ENCODE results near the gene NUDT1. TPM values are rescaled to one million over a fixed set of nuclear protein-coding genes. Genes with fewer than 3 reads are reported as not detected.

Gene NUDT1
- total RNA-seq, 2 donors from 2014 or later, result 12.2 to 14.2 TPM

- H3K9me3 ChIP-seq, result no peaks in the 10 kb centered on the region
- no peak overlapping the region for H3K27ac ChIP-seq
- peaks cover 0 to 4% of the 10 kb centered on the region in 2 donors for H3K4me1 ChIP-seq
- H3K27me3 ChIP-seq, result no peaks in the 10 kb centered on the region
- H3K4me3 ChIP-seq, result no peak overlapping the region
- no peak for DNase-seq (ENCODE audit: low spot score)
- H3K36me3 ChIP-seq, result peaks cover 23% of the 10 kb centered on the region
- TF ChIP-seq, protein P1, sequence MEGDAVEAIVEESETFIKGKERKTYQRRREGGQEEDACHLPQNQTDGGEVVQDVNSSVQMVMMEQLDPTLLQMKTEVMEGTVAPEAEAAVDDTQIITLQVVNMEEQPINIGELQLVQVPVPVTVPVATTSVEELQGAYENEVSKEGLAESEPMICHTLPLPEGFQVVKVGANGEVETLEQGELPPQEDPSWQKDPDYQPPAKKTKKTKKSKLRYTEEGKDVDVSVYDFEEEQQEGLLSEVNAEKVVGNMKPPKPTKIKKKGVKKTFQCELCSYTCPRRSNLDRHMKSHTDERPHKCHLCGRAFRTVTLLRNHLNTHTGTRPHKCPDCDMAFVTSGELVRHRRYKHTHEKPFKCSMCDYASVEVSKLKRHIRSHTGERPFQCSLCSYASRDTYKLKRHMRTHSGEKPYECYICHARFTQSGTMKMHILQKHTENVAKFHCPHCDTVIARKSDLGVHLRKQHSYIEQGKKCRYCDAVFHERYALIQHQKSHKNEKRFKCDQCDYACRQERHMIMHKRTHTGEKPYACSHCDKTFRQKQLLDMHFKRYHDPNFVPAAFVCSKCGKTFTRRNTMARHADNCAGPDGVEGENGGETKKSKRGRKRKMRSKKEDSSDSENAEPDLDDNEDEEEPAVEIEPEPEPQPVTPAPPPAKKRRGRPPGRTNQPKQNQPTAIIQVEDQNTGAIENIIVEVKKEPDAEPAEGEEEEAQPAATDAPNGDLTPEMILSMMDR (IDR thresholded peaks at IDR 0.05), result no peak
Measured at GRCh38 chr7:2271273-2272026, 29.4 kb downstream of the NUDT1 start.

DNA sequence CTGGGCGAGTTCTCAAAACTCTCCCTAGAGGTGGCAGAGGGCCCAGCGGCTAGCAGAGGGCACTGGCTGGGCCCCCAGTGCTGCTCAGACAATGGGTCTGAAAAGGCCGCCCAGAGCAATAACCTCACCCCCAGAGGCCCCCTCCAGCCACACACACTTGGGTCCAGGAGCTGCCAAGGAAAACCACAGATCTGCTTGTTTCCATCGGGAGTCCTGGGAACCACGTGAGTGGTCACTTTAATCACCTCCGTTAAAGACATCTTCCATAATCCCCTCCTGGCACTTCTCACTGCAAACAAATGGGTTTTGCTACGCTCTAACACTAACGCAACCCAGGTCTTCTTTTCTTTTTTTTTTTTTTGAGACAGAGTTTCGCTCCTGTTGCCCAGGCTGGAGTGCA, 30.0 kb downstream of the NUDT1 start:
- no peak overlapping the region for H3K27ac ChIP-seq
- H3K4me3 ChIP-seq, result no peak overlapping the region
- TF ChIP-seq, protein P1 (IDR thresholded peaks at IDR 0.05), result no peak
- no peaks in the 10 kb centered on the region for H3K9me3 ChIP-seq
- peaks cover 25% of the 10 kb centered on the region for H3K36me3 ChIP-seq
- H3K4me1 ChIP-seq, result peaks cover 0 to 4% of the 10 kb centered on the region in 2 donors
- DNase-seq (ENCODE audit: low spot score), result no peak
- H3K27me3 ChIP-seq, result no peaks in the 10 kb centered on the region

GRCh38 chr7:2273866-2274265, 31.8 kb downstream of the NUDT1 start:
- Histone ChIP-seq H3K36me3 (peaks cover 29% of the 10 kb centered on the region), H3K4me3 (no peak overlapping the region), H3K9me3 (no peaks in the 10 kb centered on the region), H3K27ac (no peak overlapping the region), H3K27me3 (no peaks in the 10 kb centered on the region), H3K4me1 (peaks cover 0 to 4% of the 10 kb centered on the region in 2 donors)
- DNase-seq (ENCODE audit: low spot score), result no peak
- TF ChIP-seq, protein P1 (IDR thresholded peaks at IDR 0.05), result no peak

DNA sequence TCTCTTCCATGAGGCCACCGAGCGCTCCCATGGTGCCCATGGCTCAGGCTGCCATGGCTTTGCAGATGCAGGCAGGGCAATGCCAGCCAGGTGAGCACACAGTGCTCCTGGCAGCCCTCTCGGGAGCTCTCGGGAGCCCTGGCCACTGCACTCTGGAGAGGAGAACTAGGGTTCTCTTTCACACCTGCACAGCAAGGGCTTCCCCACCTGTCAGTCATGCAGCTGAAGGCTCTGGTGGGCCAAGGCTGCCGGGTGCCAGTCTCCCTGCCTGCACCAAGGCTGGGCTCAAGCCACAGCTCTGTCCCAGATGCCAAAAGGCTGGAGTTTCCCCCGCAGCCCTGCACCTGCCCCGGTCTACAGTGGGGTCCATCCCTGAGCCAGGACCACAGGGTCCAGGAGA, 32.6 kb downstream of the NUDT1 start:
- Histone ChIP-seq H3K36me3 (peaks cover 29% of the 10 kb centered on the region), H3K4me3 (no peak overlapping the region), H3K27ac (no peak overlapping the region), H3K27me3 (no peaks in the 10 kb centered on the region), H3K9me3 (no peaks in the 10 kb centered on the region), H3K4me1 (peaks cover 0 to 4% of the 10 kb centered on the region in 2 donors)
- TF ChIP-seq, protein P1 (IDR thresholded peaks at IDR 0.05), result no peak
- DNase-seq (ENCODE audit: low spot score), result no peak

DNA sequence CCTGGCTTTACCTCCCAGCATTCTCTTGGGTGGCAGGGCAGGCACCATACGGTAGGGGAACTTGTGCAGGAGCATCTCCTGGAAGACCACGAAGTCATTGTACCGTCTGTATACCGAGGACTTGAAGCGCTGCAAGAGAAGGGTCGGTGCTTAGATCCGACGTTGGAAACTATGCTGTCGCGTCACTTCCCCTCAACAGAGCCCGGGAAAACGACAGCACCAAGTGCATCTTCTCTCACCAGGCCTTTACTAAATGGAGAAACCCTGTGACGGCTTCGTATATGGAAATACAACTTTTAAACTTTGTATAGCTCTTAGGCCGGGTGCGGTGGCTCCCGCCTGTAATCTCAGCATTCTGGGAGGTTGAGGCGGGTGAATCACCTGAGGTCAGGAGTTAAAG, 33.1 kb downstream of the NUDT1 start:
- H3K9me3 ChIP-seq, result no peaks in the 10 kb centered on the region
- TF ChIP-seq, protein P1 (IDR thresholded peaks at IDR 0.05), result no peak
- no peak overlapping the region for H3K27ac ChIP-seq
- H3K36me3 ChIP-seq, result peaks cover 29% of the 10 kb centered on the region
- no peak for DNase-seq (ENCODE audit: low spot score)
- H3K27me3 ChIP-seq, result no peaks in the 10 kb centered on the region
- H3K4me1 ChIP-seq, result no peaks in the 10 kb centered on the region
- H3K4me3 ChIP-seq, result no peak overlapping the region

DNA sequence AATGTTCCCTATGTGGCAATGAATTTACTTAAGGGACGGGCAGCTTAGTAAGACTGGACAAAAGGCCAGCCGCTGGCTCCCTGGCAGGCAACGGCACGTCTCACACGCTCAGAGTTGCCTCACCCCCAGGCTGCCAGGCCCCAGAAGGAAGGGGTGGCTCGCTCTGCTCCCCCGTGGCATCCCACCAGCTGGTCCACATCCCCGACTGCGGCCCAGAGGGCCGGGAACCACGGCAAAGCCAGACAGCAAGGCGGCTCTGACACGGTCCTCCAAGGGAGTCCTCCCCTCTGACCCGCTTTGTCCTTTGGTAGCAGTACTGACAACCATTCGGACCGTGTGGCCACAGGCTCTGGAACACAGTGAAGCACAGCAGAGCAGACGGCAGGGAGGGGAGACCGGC, 34.1 kb downstream of the NUDT1 start:
- Histone ChIP-seq H3K9me3 (no peaks in the 10 kb centered on the region), H3K27ac (no peak overlapping the region), H3K4me1 (peaks cover 0 to 3% of the 10 kb centered on the region in 2 donors), H3K4me3 (no peak overlapping the region), H3K27me3 (no peaks in the 10 kb centered on the region), H3K36me3 (peaks cover 29% of the 10 kb centered on the region)
- no peak for DNase-seq (ENCODE audit: low spot score)
- TF ChIP-seq, protein P1 (IDR thresholded peaks at IDR 0.05), result no peak

Measured in right atrium auricular region (tissue), 2 donors.